Endodermal cell (in vitro differentiated cells): ENCODE results near the gene IL1RAPL2. TPM values are rescaled to one million over a fixed set of nuclear protein-coding genes. Genes with fewer than 3 reads are reported as not detected.

Experiments
- DNase-seq: peaks from one replicate; pipeline ENCODE4 v3.0.0-alpha.2; 2017
- H3K27ac ChIP-seq: 2 replicates; pipeline ENCODE4 v1.5.1; 2013; ENCODE audit warnings: mild to moderate bottlenecking, low read depth, low read length, moderate library complexity
- H3K27me3 ChIP-seq: 2 replicates; pipeline ENCODE4 v1.6.1; 2013; ENCODE audit warnings: mild to moderate bottlenecking, low read length, moderate library complexity; ENCODE audit not compliant: insufficient read depth, control insufficient read depth, poor library complexity, severe bottlenecking
- H3K36me3 ChIP-seq: 2 replicates; pipeline ENCODE4 v1.7.0; 2013; ENCODE audit warnings: mild to moderate bottlenecking, low read length, moderate library complexity; ENCODE audit not compliant: control insufficient read depth, insufficient read depth
- H3K4me1 ChIP-seq: one replicate; pipeline ENCODE4 v1.7.0; 2013; ENCODE audit warnings: low read length; ENCODE audit not compliant: control insufficient read depth, insufficient read depth
- H3K4me3 ChIP-seq: 2 replicates; pipeline ENCODE4 v1.5.1; 2013; ENCODE audit warnings: mild to moderate bottlenecking, low read length, moderate library complexity
- H3K9ac ChIP-seq: 2 replicates; pipeline ENCODE4 v1.6.1; 2013; ENCODE audit warnings: mild to moderate bottlenecking, low read length, moderate library complexity; ENCODE audit not compliant: poor library complexity, severe bottlenecking; ENCODE audit errors: extremely low read depth
- H3K9me3 ChIP-seq: 2 replicates; pipeline ENCODE4 v1.6.1; 2013; ENCODE audit warnings: mild to moderate bottlenecking, low read length, moderate library complexity; ENCODE audit not compliant: control insufficient read depth
- H3K27ac Mint-ChIP-seq: 2 replicates; pipeline ENCODE4 v1.8.0; 2020; ENCODE audit warnings: mixed read lengths
- H3K27me3 Mint-ChIP-seq: 2 replicates; pipeline ENCODE4 v1.8.0; 2021; ENCODE audit warnings: mild to moderate bottlenecking, mixed read lengths; ENCODE audit not compliant: insufficient read depth
- H3K36me3 Mint-ChIP-seq: 2 replicates; pipeline ENCODE4 v1.8.0; 2020; ENCODE audit warnings: low read depth, mixed read lengths
- H3K4me1 Mint-ChIP-seq: 2 replicates; pipeline ENCODE4 v1.8.0; 2020; ENCODE audit warnings: mixed read lengths
- H3K4me3 Mint-ChIP-seq: 2 replicates; pipeline ENCODE4 v1.8.0; 2020; ENCODE audit warnings: mild to moderate bottlenecking, moderate library complexity, mixed read lengths
- H3K9me3 Mint-ChIP-seq: 2 replicates; pipeline ENCODE4 v1.8.0; 2020; ENCODE audit warnings: mild to moderate bottlenecking, mixed read lengths
- WGBS, 2 experiments: methylation state at CpG; one replicate each; pipeline versions ENCODE4 v1.1.5 to v1.1.7; 2013; ENCODE audit warnings: missing lambda C conversion rate in 2 of 2, mixed read lengths in 1 of 2; ENCODE audit not compliant: insufficient coverage in 1 of 2, insufficient read length in 1 of 2; 5-methylcytosine and 5-hydroxymethylcytosine counted together
- total RNA-seq, 2 donors: library from RNA; stranded (reverse); fragmentation: NEBNext Ultra II Directional in 1 of 2; extraction: Animal tissue kit (Norgen Biotek cat#: 25700) in 1 of 2; gene quantifications; 2 replicates in 1 of 2; 3 replicates in 1 of 2; pipeline ENCODE4 v1.2.1, GENCODE V29; 2021
- TF ChIP-seq, protein P1 (sequence below): fragments of 200-600 bp; sonication (generic); conservative IDR thresholded peaks from 2 replicates; pipeline ENCODE4 v1.5.0; 2021; ENCODE audit warnings: antibody characterized with exemption, mild to moderate bottlenecking

IL1RAPL2 gene
- total RNA-seq, 2 donors from 2014 or later: 0.13 TPM; not detected in 1

- no peaks in the 10 kb centered on the region for H3K9me3 ChIP-seq
- Mint-ChIP-seq H3K9me3 (peaks cover 24% of the 10 kb centered on the region), H3K4me1 (no peaks in the 10 kb centered on the region), H3K27me3 (no peaks in the 10 kb centered on the region), H3K27ac (no peak overlapping the region), H3K36me3 (no peaks in the 10 kb centered on the region), H3K4me3 (no peak overlapping the region)
- DNase-seq: no peak
- H3K27me3 ChIP-seq: no peaks in the 10 kb centered on the region
- 73% methylated on average over 1 of the region's 2 CpGs; no CpG with 5 or more reads in 1 of the 2 experiments for WGBS, 2 experiments
- H3K4me3 ChIP-seq: no peak overlapping the region
- TF ChIP-seq, protein P1, sequence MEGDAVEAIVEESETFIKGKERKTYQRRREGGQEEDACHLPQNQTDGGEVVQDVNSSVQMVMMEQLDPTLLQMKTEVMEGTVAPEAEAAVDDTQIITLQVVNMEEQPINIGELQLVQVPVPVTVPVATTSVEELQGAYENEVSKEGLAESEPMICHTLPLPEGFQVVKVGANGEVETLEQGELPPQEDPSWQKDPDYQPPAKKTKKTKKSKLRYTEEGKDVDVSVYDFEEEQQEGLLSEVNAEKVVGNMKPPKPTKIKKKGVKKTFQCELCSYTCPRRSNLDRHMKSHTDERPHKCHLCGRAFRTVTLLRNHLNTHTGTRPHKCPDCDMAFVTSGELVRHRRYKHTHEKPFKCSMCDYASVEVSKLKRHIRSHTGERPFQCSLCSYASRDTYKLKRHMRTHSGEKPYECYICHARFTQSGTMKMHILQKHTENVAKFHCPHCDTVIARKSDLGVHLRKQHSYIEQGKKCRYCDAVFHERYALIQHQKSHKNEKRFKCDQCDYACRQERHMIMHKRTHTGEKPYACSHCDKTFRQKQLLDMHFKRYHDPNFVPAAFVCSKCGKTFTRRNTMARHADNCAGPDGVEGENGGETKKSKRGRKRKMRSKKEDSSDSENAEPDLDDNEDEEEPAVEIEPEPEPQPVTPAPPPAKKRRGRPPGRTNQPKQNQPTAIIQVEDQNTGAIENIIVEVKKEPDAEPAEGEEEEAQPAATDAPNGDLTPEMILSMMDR: no peak
- no peaks in the 10 kb centered on the region for H3K4me1 ChIP-seq
- H3K27ac ChIP-seq: no peak overlapping the region
- no peak overlapping the region for H3K9ac ChIP-seq
- H3K36me3 ChIP-seq: no peaks in the 10 kb centered on the region
Observed at GRCh38 chrX:105317117-105317516, 751.1 kb downstream of the IL1RAPL2 start.

DNA sequence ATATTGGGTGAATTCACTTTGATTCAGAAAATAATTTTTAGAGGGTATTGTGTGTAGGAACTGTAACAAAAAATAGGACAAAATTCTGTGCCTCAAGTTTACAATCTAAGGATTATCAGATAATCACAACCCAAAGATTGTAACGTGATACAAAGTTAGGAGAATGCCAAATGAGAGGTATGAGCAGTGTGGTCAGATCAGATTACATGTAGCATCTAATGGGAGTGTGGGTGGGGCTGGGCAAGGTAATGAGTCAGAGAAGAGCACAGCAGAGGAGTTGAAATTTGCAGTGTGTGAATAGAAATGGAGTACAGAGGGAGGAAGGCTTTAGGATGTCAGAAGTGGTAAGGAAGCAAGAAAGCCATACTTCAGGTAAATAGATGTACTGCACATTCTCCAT, 757.9 kb downstream of the IL1RAPL2 start:
- 85% methylated on average over 1 of the region's 1 CpG; no CpG with 5 or more reads in 1 of the 2 experiments for WGBS, 2 experiments
- Histone ChIP-seq H3K9me3 (no peaks in the 10 kb centered on the region), H3K27ac (no peak overlapping the region), H3K27me3 (no peaks in the 10 kb centered on the region), H3K4me3 (no peak overlapping the region), H3K4me1 (no peaks in the 10 kb centered on the region), H3K36me3 (no peaks in the 10 kb centered on the region), H3K9ac (no peak overlapping the region)
- Mint-ChIP-seq H3K9me3 (peaks cover 50% of the 10 kb centered on the region), H3K27me3 (no peaks in the 10 kb centered on the region), H3K4me3 (no peak overlapping the region), H3K4me1 (no peaks in the 10 kb centered on the region), H3K36me3 (no peaks in the 10 kb centered on the region), H3K27ac (no peak overlapping the region)
- DNase-seq: no peak
- TF ChIP-seq, protein P1: no peak

GRCh38 chrX:105328773-105329172, 762.8 kb downstream of the IL1RAPL2 start:
- H3K9ac ChIP-seq: no peak overlapping the region
- no peak overlapping the region for H3K27ac Mint-ChIP-seq
- H3K27ac ChIP-seq: no peak overlapping the region
- no peaks in the 10 kb centered on the region for H3K27me3 Mint-ChIP-seq
- no peaks in the 10 kb centered on the region for H3K27me3 ChIP-seq
- no peaks in the 10 kb centered on the region for H3K36me3 ChIP-seq
- TF ChIP-seq, protein P1: no peak
- H3K4me3 ChIP-seq: no peak overlapping the region
- no peaks in the 10 kb centered on the region for H3K4me1 ChIP-seq
- no peaks in the 10 kb centered on the region for H3K9me3 ChIP-seq
- H3K36me3 Mint-ChIP-seq: no peaks in the 10 kb centered on the region
- no peak overlapping the region for H3K4me3 Mint-ChIP-seq
- no peaks in the 10 kb centered on the region for H3K4me1 Mint-ChIP-seq
- peaks cover 42% of the 10 kb centered on the region for H3K9me3 Mint-ChIP-seq
- no peak for DNase-seq
